Breast epithelium (tissue), 3 donors: ENCODE results near the gene STARD10.

Source experiments
- CTCF ChIP-seq, 3 donors: fragments of 450-650 bp; IDR thresholded peaks; one replicate each; pipeline ENCODE4 v1.5.1; 2016 to 2017; ENCODE audit warnings: antibody characterized with exemption in 3 of 3, mild to moderate bottlenecking in 3 of 3, moderate library complexity in 3 of 3
- POLR2A ChIP-seq: fragments of 450-650 bp; IDR thresholded peaks from one replicate; pipeline ENCODE4 v1.6.1; 2016; ENCODE audit warnings: antibody characterized with exemption, mild to moderate bottlenecking, moderate library complexity
- POLR2AphosphoS5 ChIP-seq, 3 donors: sonication (generic); formaldehyde crosslinking; IDR thresholded peaks; one replicate each; pipeline ENCODE4 v1.6.1; 2017; ENCODE audit warnings: antibody characterized with exemption in 3 of 3

- TF ChIP-seq POLR2AphosphoS5 (IDR thresholded peaks at IDR 0.05) (peak; percentile 41 to 63 (median 55)), CTCF (IDR thresholded peaks at IDR 0.05) (peak in 2 of 3 donors; percentile 13 to 18), POLR2A (peak; percentile 43)
These were observed 71.6 kb downstream of the STARD10 start for GRCh38 chr11:72722050-72722748.
